Thyroid gland (tissue), 4 donors: ENCODE measurements around the gene CDC16. TPM values are rescaled to one million over a fixed set of nuclear protein-coding genes. Genes with fewer than 3 reads are reported as not detected.

Experiments
- DNase-seq, 2 donors: peaks; one replicate each; pipeline ENCODE4 v3.0.0-alpha.2; 2019
- H3K27ac ChIP-seq, 3 donors: fragments of 200-600 bp; sonication (generic); 1 replicate in 2 of 3; 2 replicates in 1 of 3; pipeline ENCODE4 v1.5.1; 2016 to 2019; ENCODE audit warnings: mild to moderate bottlenecking in 1 of 3, moderate library complexity in 1 of 3
- H3K27me3 ChIP-seq: fragments of 200-600 bp; sonication (generic); one replicate; pipeline ENCODE4 v1.5.1; 2019
- H3K36me3 ChIP-seq, 2 donors: fragments of 200-600 bp; sonication (generic); one replicate each; pipeline ENCODE4 v1.5.1; 2016 to 2019
- H3K4me1 ChIP-seq, 2 donors: fragments of 200-600 bp; sonication (generic); one replicate each; pipeline ENCODE4 v1.5.1; 2017 to 2019
- H3K4me3 ChIP-seq, 3 donors: fragments of 200-600 bp; sonication (generic); replicated peaks in 1 of 3; 1 replicate in 2 of 3; 2 replicates in 1 of 3; pipeline ENCODE4 v1.5.1; 2016; ENCODE audit warnings: mild to moderate bottlenecking in 1 of 3
- H3K9me3 ChIP-seq: fragments of 200-600 bp; sonication (generic); one replicate; pipeline ENCODE4 v1.5.1; 2017
- CTCF ChIP-seq, 6 experiments: fragments of 200-600 bp in 3 of 6; fragments of 450-650 bp in 3 of 6; sonication (generic) in 3 of 6; IDR thresholded peaks; one replicate each; pipeline ENCODE4 v1.5.1; 2016 to 2019; ENCODE audit warnings: antibody characterized with exemption in 6 of 6, mild to moderate bottlenecking in 2 of 6, inconsistent platforms in 1 of 6, moderate library complexity in 1 of 6
- POLR2A ChIP-seq, 2 donors: fragments of 450-650 bp; IDR thresholded peaks; one replicate each; pipeline ENCODE4 v1.6.1; 2017; ENCODE audit warnings: antibody characterized with exemption in 2 of 2, mild to moderate bottlenecking in 2 of 2, moderate library complexity in 1 of 2
- WGBS, 2 donors: methylation state at CpG; one replicate each; pipeline ENCODE4 v1.1.5; 2017; 5-methylcytosine and 5-hydroxymethylcytosine counted together
- intact Hi-C: fragments of 100-400 bp; cut with DNase I; formaldehyde crosslinking; loops from one replicate; pipeline ENCODE4 v1.15.1; 2023
- microRNA-seq: library from miRNA; unstranded; fragments of <30 nt; microRNA quantifications from one replicate; pipeline ENCODE4, GENCODE V29; 2016
- small RNA-seq: library from RNA; depleted of rRNA; stranded (forward); fragments of <200 nt; gene quantifications from one replicate; pipeline ENCODE3, GENCODE V24; 2016
- total RNA-seq, 4 donors: library from RNA; depleted of rRNA; stranded (reverse); fragments of >200 nt; gene quantifications; one replicate each; pipeline ENCODE4 v1.2.3, GENCODE V29; 2016

Gene CDC16
- total RNA-seq, 4 donors from 2014 or later: 43.9 to 63.5 (median 55.5) TPM

- no peaks in the 10 kb centered on the region for H3K27me3 ChIP-seq
- no peak overlapping the region for H3K27ac ChIP-seq
- no peak overlapping the region for H3K4me3 ChIP-seq
- H3K36me3 ChIP-seq: peaks cover 10 to 16% of the 10 kb centered on the region in 2 donors
- TF ChIP-seq CTCF (IDR thresholded peaks at IDR 0.05): no peak
- TF ChIP-seq POLR2A (IDR thresholded peaks at IDR 0.05): no peak
- no peaks in the 10 kb centered on the region for H3K9me3 ChIP-seq
- WGBS, 2 donors: 41 to 56% methylated on average over 1 of the region's 1 CpG
- DNase-seq: no peak
- intact Hi-C loops: no loop called here
- peaks cover 7 to 17% of the 10 kb centered on the region in 2 donors for H3K4me1 ChIP-seq
Observed at GRCh38 chr13:114318624-114319023, 83.9 kb downstream of the CDC16 start.

DNA sequence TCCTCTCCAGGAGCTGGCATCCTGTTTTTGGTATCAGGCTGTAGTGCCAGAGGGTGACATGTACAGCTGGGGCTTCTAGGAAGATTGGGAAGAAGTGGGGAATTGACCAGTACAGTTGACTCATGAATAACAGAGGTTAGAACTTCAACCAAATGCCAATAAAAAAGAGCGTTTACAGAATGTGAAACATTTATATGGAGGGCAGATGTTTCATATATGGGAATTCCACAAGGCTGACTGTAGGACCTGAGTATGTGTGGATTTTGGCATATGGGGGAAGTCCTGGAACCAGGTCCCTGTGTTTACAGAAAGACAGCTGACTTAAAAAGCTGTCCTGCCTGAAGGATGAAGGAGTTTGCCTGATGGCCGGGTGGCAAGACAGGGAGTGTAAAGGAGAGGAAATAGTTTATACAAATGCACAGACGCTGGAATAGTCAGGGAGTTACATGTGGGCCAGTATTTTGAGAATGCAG is 84.8 kb downstream of the CDC16 start:
- Histone ChIP-seq H3K36me3 (peaks cover 19 to 24% of the 10 kb centered on the region in 2 donors), H3K4me1 (peaks cover 7 to 15% of the 10 kb centered on the region in 2 donors), H3K4me3 (no peak overlapping the region), H3K27ac (no peak overlapping the region), H3K9me3 (no peaks in the 10 kb centered on the region), H3K27me3 (no peaks in the 10 kb centered on the region)
- 79 to 80% methylated on average over 3 of the region's 3 CpGs for WGBS, 2 donors
- intact Hi-C loops: no loop called here
- DNase-seq: no peak
- TF ChIP-seq POLR2A (IDR thresholded peaks at IDR 0.05) (no peak), CTCF (IDR thresholded peaks at IDR 0.05) (no peak)

- no peak overlapping the region for H3K4me3 ChIP-seq
Observed at GRCh38 chr13:114320065-114320464, 85.4 kb downstream of the CDC16 start.

GRCh38 chr13:114321256-114321655 is 86.6 kb downstream of the CDC16 start:
- intact Hi-C loops: no loop called here
- H3K9me3 ChIP-seq: no peaks in the 10 kb centered on the region
- DNase-seq: no peak
- H3K36me3 ChIP-seq: peaks cover 25 to 30% of the 10 kb centered on the region in 2 donors
- H3K27me3 ChIP-seq: no peaks in the 10 kb centered on the region
- H3K4me3 ChIP-seq: no peak overlapping the region
- TF ChIP-seq POLR2A (IDR thresholded peaks at IDR 0.05) (no peak), CTCF (IDR thresholded peaks at IDR 0.05) (no peak)
- H3K4me1 ChIP-seq: peaks cover 0 to 3% of the 10 kb centered on the region in 2 donors
- WGBS, 2 donors: 89 to 96% methylated on average over 3 of the region's 3 CpGs
- no peak overlapping the region for H3K27ac ChIP-seq

More at GRCh38 chr13:114320065-114320464, 85.4 kb downstream of the CDC16 start:
- no peak for DNase-seq
- intact Hi-C loops: no loop called here
- TF ChIP-seq POLR2A (IDR thresholded peaks at IDR 0.05) (no peak), CTCF (IDR thresholded peaks at IDR 0.05) (no peak)
- Histone ChIP-seq H3K9me3 (no peaks in the 10 kb centered on the region), H3K36me3 (peaks cover 25 to 30% of the 10 kb centered on the region in 2 donors), H3K4me1 (peaks cover 5 to 14% of the 10 kb centered on the region in 2 donors), H3K27ac (no peak overlapping the region), H3K27me3 (no peaks in the 10 kb centered on the region)

Small RNA genes lying within 50 kb of the gene (microRNA-seq; reads per million reads assigned to microRNA genes)
- gene MIR4502 (not detected), gene MIR548AR (not detected)

Small RNA genes lying within 50 kb of the gene (small RNA-seq; reads per million reads assigned to genes)
- gene MIR4502 (not detected), gene MIR548AR (not detected)

Other genes with a start within 250 kb of the CDC16 start
- 10 to 100 TPM; 22.3 to 32.3 (median 25.5) TPM for gene RASA3, start 102.3 kb upstream of the CDC16 start, total RNA-seq
- not detected for gene CFAP97D2, start 55.6 kb upstream of the CDC16 start, total RNA-seq
- gene UPF3A, start 46.7 kb downstream of the CDC16 start, total RNA-seq: 10 to 100 TPM; 58.8 to 81.9 (median 70.1) TPM
- gene CHAMP1, start 79.6 kb downstream of the CDC16 start, total RNA-seq: 10 to 100 TPM; 15.6 to 32.1 (median 18.0) TPM